GM12801 (cell line): Measurements from ENCODE around the gene CCDC14.

Experiments
- TF ChIP-seq, protein P1 (sequence below): IDR thresholded peaks from one replicate; pipeline ENCODE4 v1.5.1; 2011; ENCODE audit warnings: control low read depth; ENCODE audit not compliant: insufficient read length; ENCODE audit errors: extremely low read depth

Gene CCDC14

DNA sequence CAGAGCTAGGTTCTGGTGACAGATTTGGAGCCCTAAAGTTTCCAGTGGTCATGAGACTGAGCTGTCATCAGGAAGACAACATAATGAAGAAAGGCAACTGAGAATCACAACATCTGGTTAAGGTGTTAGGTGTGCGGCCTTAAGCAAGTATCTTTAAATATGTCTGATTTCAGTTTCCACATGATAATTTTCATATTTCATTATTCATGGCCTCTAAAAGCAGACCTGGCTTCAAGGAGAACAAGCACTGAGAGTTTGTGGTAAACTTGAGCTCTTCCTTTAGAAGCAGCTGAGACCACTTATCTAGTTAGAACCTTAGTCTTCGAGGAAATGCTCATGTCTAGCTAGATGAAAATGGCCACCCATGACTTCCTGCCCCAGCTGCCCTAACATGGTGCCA lies 51.2 kb downstream of the CCDC14 start:
- TF ChIP-seq, protein P1, sequence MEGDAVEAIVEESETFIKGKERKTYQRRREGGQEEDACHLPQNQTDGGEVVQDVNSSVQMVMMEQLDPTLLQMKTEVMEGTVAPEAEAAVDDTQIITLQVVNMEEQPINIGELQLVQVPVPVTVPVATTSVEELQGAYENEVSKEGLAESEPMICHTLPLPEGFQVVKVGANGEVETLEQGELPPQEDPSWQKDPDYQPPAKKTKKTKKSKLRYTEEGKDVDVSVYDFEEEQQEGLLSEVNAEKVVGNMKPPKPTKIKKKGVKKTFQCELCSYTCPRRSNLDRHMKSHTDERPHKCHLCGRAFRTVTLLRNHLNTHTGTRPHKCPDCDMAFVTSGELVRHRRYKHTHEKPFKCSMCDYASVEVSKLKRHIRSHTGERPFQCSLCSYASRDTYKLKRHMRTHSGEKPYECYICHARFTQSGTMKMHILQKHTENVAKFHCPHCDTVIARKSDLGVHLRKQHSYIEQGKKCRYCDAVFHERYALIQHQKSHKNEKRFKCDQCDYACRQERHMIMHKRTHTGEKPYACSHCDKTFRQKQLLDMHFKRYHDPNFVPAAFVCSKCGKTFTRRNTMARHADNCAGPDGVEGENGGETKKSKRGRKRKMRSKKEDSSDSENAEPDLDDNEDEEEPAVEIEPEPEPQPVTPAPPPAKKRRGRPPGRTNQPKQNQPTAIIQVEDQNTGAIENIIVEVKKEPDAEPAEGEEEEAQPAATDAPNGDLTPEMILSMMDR = no peak

DNA sequence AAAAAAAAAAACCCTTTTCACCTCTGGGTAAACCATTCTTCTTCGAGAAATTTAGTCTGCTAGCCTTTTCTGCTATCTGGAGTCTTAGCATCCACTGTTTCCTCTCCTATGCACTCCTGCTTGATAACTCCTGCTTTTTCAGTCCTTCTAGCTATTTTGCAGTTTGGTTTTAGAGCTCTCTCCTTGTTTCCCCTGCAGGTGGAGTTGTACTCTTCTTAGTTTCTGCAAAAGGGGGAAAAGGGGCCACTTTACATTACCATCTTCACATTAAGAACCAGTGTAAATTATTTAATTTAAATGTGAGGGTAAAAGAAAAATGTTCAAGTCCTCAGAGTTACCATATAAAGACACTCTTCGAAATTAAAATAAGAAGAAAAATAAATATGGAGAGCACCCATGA lies 53.3 kb downstream of the CCDC14 start:
- TF ChIP-seq, protein P1 = no peak

DNA sequence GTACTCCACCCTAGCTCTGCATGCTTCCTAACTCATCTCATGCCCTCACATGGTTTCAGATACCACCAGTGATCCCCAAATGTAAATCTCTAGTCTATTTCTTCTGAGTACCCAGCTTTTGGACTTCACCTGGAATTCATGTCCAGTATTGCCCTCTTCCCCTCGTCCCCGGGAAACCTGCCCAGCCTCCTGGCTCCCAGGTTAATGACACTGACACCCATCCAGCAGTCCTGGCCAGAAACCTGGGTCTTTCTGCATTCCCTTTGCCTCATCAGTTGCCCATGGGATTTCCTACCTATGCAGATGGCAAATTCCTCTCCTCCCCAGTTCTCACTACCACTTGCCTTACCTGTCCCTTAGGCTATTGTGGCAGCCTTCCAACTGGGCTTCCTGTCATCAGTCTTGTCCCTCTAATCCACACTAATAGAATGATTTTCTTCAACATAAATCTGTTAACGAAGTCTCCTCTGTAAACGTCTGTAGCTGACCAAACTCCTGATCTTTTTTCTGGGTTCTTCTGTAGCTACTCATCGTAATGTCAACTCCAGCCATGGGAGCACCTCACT lies 61.6 kb downstream of the CCDC14 start:
- TF ChIP-seq, protein P1 = no peak

DNA sequence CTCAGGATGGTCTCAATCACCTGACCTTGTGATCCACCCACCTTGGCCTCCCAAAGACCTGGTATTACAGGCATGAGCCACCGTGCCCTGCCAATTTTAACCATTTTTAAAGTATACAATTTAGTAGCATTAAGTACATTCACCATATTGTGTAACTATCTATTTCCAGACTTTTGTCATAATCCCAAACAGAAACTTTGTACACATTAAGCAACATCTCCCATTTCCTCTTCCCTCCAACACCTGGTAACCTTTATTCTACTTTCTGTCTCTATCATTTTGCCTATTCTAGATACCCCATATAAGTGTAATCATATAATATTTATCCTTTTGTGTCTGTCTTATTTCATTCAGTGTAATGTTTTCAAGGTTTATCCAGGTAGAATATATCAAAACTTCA lies 68.0 kb downstream of the CCDC14 start:
- TF ChIP-seq, protein P1 = no peak

DNA sequence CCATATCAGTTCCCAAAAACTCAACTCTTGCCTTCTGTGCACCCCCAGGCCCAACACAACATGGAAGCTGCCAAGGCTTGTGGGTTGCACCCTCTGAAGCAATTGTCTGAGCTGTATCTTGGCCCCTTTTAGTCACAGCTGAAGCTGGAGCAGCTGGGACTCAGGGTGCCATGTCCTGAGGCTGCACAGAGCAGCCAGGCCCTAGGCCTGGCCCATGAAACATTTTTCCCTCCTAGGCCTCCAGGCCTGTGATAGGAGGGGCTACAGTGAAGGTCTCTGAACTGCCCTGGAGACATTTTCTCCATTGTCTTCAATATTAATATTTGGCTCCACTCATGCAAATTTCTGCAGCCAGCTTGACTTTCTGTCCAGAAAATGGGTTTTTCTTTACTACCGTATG lies 68.8 kb downstream of the CCDC14 start:
- TF ChIP-seq, protein P1 = no peak

DNA sequence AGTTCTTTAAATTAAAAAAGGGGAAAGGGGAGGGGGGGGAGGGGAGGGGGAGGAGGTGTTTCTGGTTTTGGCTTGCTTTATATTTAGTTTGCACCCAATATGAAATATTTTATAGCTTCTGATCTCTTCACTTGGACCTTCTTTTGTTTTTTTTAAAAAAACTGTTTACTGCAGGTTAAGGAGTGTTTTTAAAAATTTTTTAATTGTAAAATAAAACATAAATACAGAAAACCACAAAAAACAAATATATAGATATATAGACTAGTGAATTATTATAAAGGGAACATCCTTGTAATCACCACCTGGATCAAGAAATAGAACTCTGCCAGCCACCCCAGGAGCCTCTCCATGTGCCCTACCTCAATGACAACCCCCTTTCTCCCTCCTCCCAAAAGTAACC lies 76.0 kb downstream of the CCDC14 start:
- TF ChIP-seq, protein P1 = no peak

DNA sequence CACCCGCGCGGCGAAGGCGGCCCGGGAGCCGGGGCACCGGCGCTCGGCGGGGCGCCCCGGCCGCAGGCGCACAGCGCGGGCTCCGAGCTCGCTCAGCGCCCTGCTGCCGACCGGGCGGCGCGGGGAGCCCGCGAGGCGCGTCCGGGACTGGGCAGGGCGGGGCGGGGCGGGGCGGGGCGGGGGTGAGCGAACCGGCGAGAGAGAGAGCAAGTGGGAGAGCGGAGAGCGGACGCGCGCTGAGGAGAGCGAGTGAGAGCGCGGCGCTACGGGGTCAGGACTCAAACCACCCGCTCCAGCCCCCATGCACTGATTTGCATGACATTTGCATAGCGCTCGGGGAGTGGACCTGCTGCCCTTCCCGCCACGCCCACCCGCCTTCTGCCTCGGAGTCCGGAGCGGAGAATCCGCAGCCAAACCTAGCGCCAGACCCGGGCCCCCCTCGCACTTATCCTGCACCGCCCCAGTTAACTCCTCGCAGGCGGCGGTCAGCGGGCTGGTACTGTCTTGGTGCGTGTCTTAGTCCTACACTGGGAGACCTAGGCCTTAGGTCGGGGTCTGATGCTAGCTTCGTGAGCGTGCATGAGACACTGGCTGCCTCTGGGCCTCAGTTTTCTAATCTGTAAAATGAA lies 76.7 kb downstream of the CCDC14 start, which contains the start of gene MYLK:
Gene MYLK (minus strand): TSS at position 130 of the 629 bp plus-strand sequence. CDS start 90,491 bp downstream, outside the sequence.
- TF ChIP-seq, protein P1 = no peak
